ENCODE measurements around the gene EIF4G3. TPM values are rescaled to one million over a fixed set of nuclear protein-coding genes. Genes with fewer than 3 reads are reported as not detected.
"Not testable (repeated sequence)": the region's sequence is repeated elsewhere in the genome, so short reads cannot be mapped to it uniquely, and the experiment has no call there.

Gene EIF4G3
- total RNA-seq, 2 donors from 2014 or later = 20.8 to 48.8 TPM

GRCh38 chr1:21198929-21199328 is 22.2 kb upstream of the EIF4G3 start:
- Histone ChIP-seq H3K36me3 (replicated peaks in 1 of 2; ENCODE audit: insufficient read depth in 1 of 2, low read depth in 2 of 2) (no peaks in the 10 kb centered on the region), H3K27ac (no peak overlapping the region), H3K4me3 (no peak overlapping the region), H3K9me3 (no peaks in the 10 kb centered on the region), H3K4me1 (no peaks in the 10 kb centered on the region), H3K27me3 (no peaks in the 10 kb centered on the region)
- intact Hi-C loops (cut with DNase I) = loop anchor here (5.0 to 10.0 kb wide), 3 partner anchors 214 to 674 kb away; no protein-coding TSS in a partner anchor
- TF ChIP-seq CTCF (IDR thresholded peaks at IDR 0.05) (no peak), POLR2A (IDR thresholded peaks at IDR 0.05) (no peak)
- WGBS, 2 donors = 60 to 63% methylated on average over 4 of the region's 4 CpGs
- ATAC-seq (no peak), DNase-seq (no peak)

GRCh38 chr1:21192871-21193270 is 16.2 kb upstream of the EIF4G3 start:
- 60 to 85% methylated on average over 1 to 4 of the region's 4 CpGs for WGBS, 2 donors
- intact Hi-C loops (cut with DNase I) = loop anchor here (10.0 kb wide), 2 partner anchors 208 to 668 kb away; no protein-coding TSS in a partner anchor
- Histone ChIP-seq H3K9me3 (no peaks in the 10 kb centered on the region), H3K27me3 (no peaks in the 10 kb centered on the region), H3K36me3 (replicated peaks in 1 of 2; ENCODE audit: insufficient read depth in 1 of 2, low read depth in 2 of 2) (no peaks in the 10 kb centered on the region), H3K4me1 (no peaks in the 10 kb centered on the region), H3K27ac (no peak overlapping the region), H3K4me3 (no peak overlapping the region)
- no peak for TF ChIP-seq POLR2A (IDR thresholded peaks at IDR 0.05)
- TF ChIP-seq CTCF (IDR thresholded peaks at IDR 0.05) = no peak
- DNase-seq = no peak
- no peak for ATAC-seq

DNA sequence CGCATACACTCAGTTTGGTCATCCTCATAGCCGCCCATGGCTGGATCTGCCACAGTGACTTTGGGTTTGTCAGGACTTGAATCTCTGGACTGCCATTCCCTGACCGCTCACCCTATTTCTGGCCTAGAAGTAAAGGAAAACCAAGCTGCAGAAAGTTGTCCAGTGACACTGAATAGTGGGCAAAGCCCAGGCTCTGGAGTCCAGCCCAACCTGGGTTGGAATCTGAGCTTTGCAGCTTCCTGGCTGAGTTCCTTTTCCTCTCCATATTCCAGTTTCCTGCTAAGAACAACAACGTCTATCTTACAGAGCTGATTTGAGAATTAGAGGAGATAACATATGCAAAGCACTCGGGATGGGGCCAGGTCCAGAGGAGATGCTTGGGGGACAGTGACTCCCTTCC is 15.6 kb upstream of the EIF4G3 start:
- no peaks in the 10 kb centered on the region for H3K36me3 ChIP-seq (replicated peaks in 1 of 2; ENCODE audit: insufficient read depth in 1 of 2, low read depth in 2 of 2)
- no peak for DNase-seq
- TF ChIP-seq CTCF (IDR thresholded peaks at IDR 0.05) (no peak), POLR2A (IDR thresholded peaks at IDR 0.05) (no peak)
- intact Hi-C loops (cut with DNase I) = loop anchor here (10.0 kb wide), 2 partner anchors 207 to 667 kb away; no protein-coding TSS in a partner anchor
- 52 to 62% methylated on average over 3 to 5 of the region's 5 CpGs for WGBS, 2 donors
- H3K4me3 ChIP-seq = no peak overlapping the region
- H3K4me1 ChIP-seq = no peaks in the 10 kb centered on the region
- H3K27me3 ChIP-seq = no peaks in the 10 kb centered on the region
- no peak overlapping the region for H3K27ac ChIP-seq
- H3K9me3 ChIP-seq = no peaks in the 10 kb centered on the region
- ATAC-seq = no peak

DNA sequence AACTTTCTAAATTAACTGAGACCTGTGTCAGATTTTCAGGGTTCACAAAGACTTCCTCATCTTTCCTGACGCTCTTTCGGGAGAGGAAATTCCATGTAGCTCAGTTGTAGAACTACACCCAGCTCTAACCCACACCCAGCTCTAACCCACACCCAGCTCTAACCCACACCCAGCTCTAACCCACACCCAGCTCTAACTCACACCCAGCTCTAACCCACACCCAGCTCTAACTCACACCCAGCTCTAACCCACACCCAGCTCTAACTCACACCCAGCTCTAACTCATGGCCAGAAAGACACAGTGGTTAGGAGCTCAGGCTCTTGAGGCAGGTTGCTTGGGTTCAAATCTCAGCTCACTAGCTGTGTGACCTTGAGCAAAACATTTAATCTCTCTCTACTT is 14.1 kb upstream of the EIF4G3 start:
- not testable (repeated sequence) for H3K4me1 ChIP-seq; ATAC-seq; DNase-seq; H3K27me3 ChIP-seq; H3K27ac ChIP-seq; H3K36me3 ChIP-seq (replicated peaks in 1 of 2; ENCODE audit: insufficient read depth in 1 of 2, low read depth in 2 of 2); H3K9me3 ChIP-seq; H3K4me3 ChIP-seq
- intact Hi-C loops (cut with DNase I) = loop anchor here (10.0 kb wide), 2 partner anchors 206 to 666 kb away; no protein-coding TSS in a partner anchor
- WGBS, 2 donors = 83 to 100% methylated on average over 2 of the region's 2 CpGs

DNA sequence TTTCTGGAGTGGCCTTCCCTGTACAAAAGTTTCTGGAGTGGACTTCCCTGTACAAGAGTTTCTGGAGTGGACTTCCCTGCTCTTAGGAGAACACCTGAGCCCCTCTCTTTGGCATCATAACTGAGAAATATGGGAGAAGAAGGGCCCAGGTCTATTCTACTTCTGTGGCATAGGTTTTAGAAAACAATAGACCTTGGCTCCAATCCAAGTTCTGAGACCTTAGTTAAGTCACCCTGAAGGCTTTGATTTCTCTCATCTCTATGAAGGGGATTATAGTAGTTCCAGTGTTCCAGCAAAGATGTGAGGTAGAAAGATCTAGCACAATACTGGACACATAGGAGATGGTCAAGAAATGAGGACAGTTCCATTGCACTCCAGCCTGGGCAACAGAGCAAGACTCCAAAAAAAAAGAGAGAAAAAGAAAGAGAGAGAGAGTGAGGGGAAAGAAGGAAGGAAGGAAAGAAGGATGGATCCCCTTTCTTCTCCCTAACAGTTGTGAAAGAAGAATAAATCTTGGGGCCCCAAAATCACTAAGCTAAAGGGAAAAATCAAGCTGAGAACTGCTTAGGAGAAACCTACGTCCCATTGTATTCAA is 13.3 kb upstream of the EIF4G3 start:
- Histone ChIP-seq H3K4me3 (no peak overlapping the region), H3K27me3 (no peaks in the 10 kb centered on the region), H3K36me3 (replicated peaks in 1 of 2; ENCODE audit: insufficient read depth in 1 of 2, low read depth in 2 of 2) (no peaks in the 10 kb centered on the region), H3K4me1 (no peaks in the 10 kb centered on the region), H3K27ac (no peak overlapping the region), H3K9me3 (no peaks in the 10 kb centered on the region)
- ATAC-seq (no peak), DNase-seq (no peak)
- WGBS, 2 donors = 93 to 100% methylated on average over 1 of the region's 1 CpG
- TF ChIP-seq CTCF (IDR thresholded peaks at IDR 0.05) (no peak), POLR2A (IDR thresholded peaks at IDR 0.05) (no peak)
- intact Hi-C loops (cut with DNase I) = loop anchor here (5.0 to 10.0 kb wide), 3 partner anchors 205 to 665 kb away; no protein-coding TSS in a partner anchor
